GM20000 (cell line): ENCODE data around the gene CNOT11.

Experiments
- DNase-seq: peaks from one replicate; pipeline ENCODE4 v3.0.0; 2012; ENCODE audit warnings: low spot score
- CTCF ChIP-seq: IDR thresholded peaks from 2 replicates; pipeline ENCODE4 v1.5.1; 2012; ENCODE audit warnings: mild to moderate bottlenecking, control low read depth; ENCODE audit errors: extremely low read depth, missing control alignments

Gene CNOT11

GRCh38 chr2:101265893-101266499 lies 13.3 kb downstream of the CNOT11 start:
- TF ChIP-seq CTCF = no peak
- DNase-seq = no peak

- peak; percentile 30 for DNase-seq
- no peak for TF ChIP-seq CTCF
Observed at GRCh38 chr2:101267671-101268656, 15.3 kb downstream of the CNOT11 start.

GRCh38 chr2:101270700-101271259 lies 18.1 kb downstream of the CNOT11 start:
- TF ChIP-seq CTCF = no peak
- no peak for DNase-seq

- TF ChIP-seq CTCF = no peak
- DNase-seq = peak; percentile 71
Observed at GRCh38 chr2:101272045-101272784, 19.5 kb downstream of the CNOT11 start.

GRCh38 chr2:101273056-101273455 lies 20.4 kb downstream of the CNOT11 start:
- no peak for DNase-seq
- TF ChIP-seq CTCF = no peak

GRCh38 chr2:101274142-101274541 lies 21.5 kb downstream of the CNOT11 start:
- no peak for TF ChIP-seq CTCF
- DNase-seq = no peak
